GM23338 (cell line): ENCODE measurements around the gene ARPC4. TPM values are rescaled to one million over a fixed set of nuclear protein-coding genes. Genes with fewer than 3 reads are reported as not detected.

Experiments
- ATAC-seq: fragments of 200-7000 bp; cut with Tn5 transposase; 3 replicates; pipeline ENCODE4 v1.9.1; 2020
- DNase-seq: peaks from one replicate; pipeline ENCODE4 v3.0.0-alpha.2; 2015; ENCODE audit warnings: low spot score
- H2AFZ ChIP-seq: fragments of 200-600 bp; sonication (generic); 2 replicates; pipeline ENCODE4 v1.8.0; 2016; ENCODE audit warnings: antibody characterized with exemption, mild to moderate bottlenecking, moderate library complexity
- H3F3A ChIP-seq: fragments of 200-600 bp; sonication (generic); replicated peaks from 2 replicates; pipeline ENCODE4 v1.8.0; 2017; ENCODE audit warnings: antibody characterized with exemption, mixed run types, low read depth
- H3K27ac ChIP-seq: fragments of 200-600 bp; sonication (generic); 2 replicates; pipeline ENCODE4 v1.6.1; 2016; ENCODE audit warnings: low read depth
- H3K27me3 ChIP-seq: fragments of 200-600 bp; sonication (generic); 2 replicates; pipeline ENCODE4 v1.8.0; 2016; ENCODE audit warnings: mild to moderate bottlenecking, mixed run types, moderate library complexity; ENCODE audit not compliant: insufficient read depth
- H3K36me3 ChIP-seq: fragments of 200-600 bp; sonication (generic); 2 replicates; pipeline ENCODE4 v1.8.0; 2016; ENCODE audit warnings: mild to moderate bottlenecking; ENCODE audit not compliant: insufficient read depth
- H3K4me1 ChIP-seq: fragments of 200-600 bp; sonication (generic); 2 replicates; pipeline ENCODE4 v1.8.0; 2016; ENCODE audit warnings: mild to moderate bottlenecking, moderate library complexity; ENCODE audit not compliant: insufficient read depth
- H3K4me2 ChIP-seq: fragments of 200-600 bp; sonication (generic); 2 replicates; pipeline ENCODE4 v1.7.1; 2017; ENCODE audit warnings: mixed run types
- H3K4me3 ChIP-seq: fragments of 200-600 bp; sonication (generic); 2 replicates; pipeline ENCODE4 v1.6.1; 2016; ENCODE audit warnings: mixed run types
- H3K79me2 ChIP-seq: fragments of 200-600 bp; sonication (generic); replicated peaks from 2 replicates; pipeline ENCODE4 v1.8.0; 2017; ENCODE audit warnings: mild to moderate bottlenecking; ENCODE audit not compliant: insufficient read depth
- H3K9me2 ChIP-seq: fragments of 200-600 bp; sonication (generic); 2 replicates; pipeline ENCODE4 v1.8.0; 2017; ENCODE audit not compliant: insufficient read depth
- H4K20me1 ChIP-seq: fragments of 200-600 bp; sonication (generic); replicated peaks from 2 replicates; pipeline ENCODE4 v1.8.0; 2017; ENCODE audit warnings: mild to moderate bottlenecking; ENCODE audit not compliant: insufficient read depth
- H3K27ac Mint-ChIP-seq: 2 replicates; pipeline ENCODE4 v1.8.0; 2020; ENCODE audit warnings: inconsistent platforms, mild to moderate bottlenecking, moderate library complexity, mixed read lengths
- H3K27me3 Mint-ChIP-seq: 3 replicates; pipeline ENCODE4 v1.8.0; 2022; ENCODE audit warnings: low read depth, mild to moderate bottlenecking, moderate library complexity, mixed read lengths, inconsistent platforms; ENCODE audit not compliant: insufficient read depth, poor library complexity
- H3K36me3 Mint-ChIP-seq: 3 replicates; pipeline ENCODE4 v1.8.0; 2021; ENCODE audit warnings: low read depth, mild to moderate bottlenecking, inconsistent platforms, moderate library complexity, mixed read lengths
- H3K4me1 Mint-ChIP-seq: 3 replicates; pipeline ENCODE4 v1.8.0; 2020; ENCODE audit warnings: mild to moderate bottlenecking, inconsistent platforms, mixed read lengths
- H3K4me3 Mint-ChIP-seq: 3 replicates; pipeline ENCODE4 v1.8.0; 2021; ENCODE audit warnings: moderate library complexity, mild to moderate bottlenecking, inconsistent platforms, mixed read lengths
- H3K9me3 Mint-ChIP-seq: 3 replicates; pipeline ENCODE4 v1.8.0; 2020; ENCODE audit warnings: moderate library complexity, mild to moderate bottlenecking, inconsistent platforms, mixed read lengths
- CREB1 ChIP-seq: fragments of 250-450 bp; sonication (Bioruptor Pico); IDR thresholded peaks from 2 replicates; pipeline ENCODE4 v1.5.0; 2020; ENCODE audit warnings: low read depth, mild to moderate bottlenecking, moderate library complexity
- ETS1 ChIP-seq: IDR thresholded peaks from 2 replicates; pipeline ENCODE4 v1.6.1; 2016; ENCODE audit warnings: antibody characterized with exemption
- EZH2 ChIP-seq: fragments of 200-600 bp; sonication (generic); IDR thresholded peaks from one replicate; pipeline ENCODE4 v1.8.0; 2017; ENCODE audit warnings: antibody characterized with exemption, mild to moderate bottlenecking, low read depth; ENCODE audit not compliant: unreplicated experiment
- REST ChIP-seq: IDR thresholded peaks from one replicate; pipeline ENCODE4 v1.6.1; 2018; ENCODE audit warnings: antibody characterized with exemption; ENCODE audit not compliant: unreplicated experiment
- STAT1 ChIP-seq: IDR thresholded peaks from one replicate; pipeline ENCODE4 v1.6.1; 2016; ENCODE audit warnings: antibody characterized with exemption; ENCODE audit not compliant: unreplicated experiment
- ZNF114 ChIP-seq: fragments of 250-450 bp; sonication (Bioruptor Pico); IDR thresholded peaks from 2 replicates; pipeline ENCODE4 v1.5.0; 2020; ENCODE audit warnings: mild to moderate bottlenecking, moderate library complexity
- ZNF331 ChIP-seq: fragments of 250-450 bp; sonication (Bioruptor Pico); IDR thresholded peaks from 2 replicates; pipeline ENCODE4 v1.5.0; 2020; ENCODE audit warnings: low read depth, mild to moderate bottlenecking, moderate library complexity
- ZNF462 ChIP-seq: fragments of 250-450 bp; sonication (Bioruptor Pico); IDR thresholded peaks from 2 replicates; pipeline ENCODE4 v1.5.0; 2020; ENCODE audit warnings: mild to moderate bottlenecking, moderate library complexity
- polyA plus RNA-seq: library from polyadenylated mRNA; unstranded; fragments of >200 nt; fragmentation: Nextera tagmentation; extraction: Ambion mirVana; gene quantifications from 2 replicates; pipeline ENCODE4 v1.2.1, GENCODE V29; 2016
- total RNA-seq: library from RNA; depleted of rRNA; stranded (reverse); fragments of >200 nt; shearing (Covaris generic); gene quantifications from 2 replicates; pipeline ENCODE4 v1.2.3, GENCODE V29; 2014

The ARPC4 gene
- total and polyA plus RNA-seq, 2 experiments from 2014 or later, result 71.9 to 176 TPM

GRCh38 chr3:9754678-9755077 is 38.2 kb upstream of the ARPC4 start:
- Histone ChIP-seq H2AFZ (no peak overlapping the region), H3K9me2 (no peaks in the 10 kb centered on the region), H3K27me3 (no peaks in the 10 kb centered on the region), H3K36me3 (peaks cover 4% of the 10 kb centered on the region), H3K4me3 (no peak overlapping the region), H4K20me1 (no peaks in the 10 kb centered on the region; the same call in 1 of the 2 replicates), H3K27ac (no peak overlapping the region), H3K4me2 (no peak overlapping the region), H3F3A (0 out of 2 replicates have a peak, but pooled peaks cover 3% of the 10 kb centered on the region), H3K4me1 (peaks cover 9% of the 10 kb centered on the region; the same call in 1 of the 2 replicates), H3K79me2 (peaks cover 12% of the 10 kb centered on the region)
- no peak overlapping the region for H3K27ac Mint-ChIP-seq
- H3K4me3 Mint-ChIP-seq, result no peak overlapping the region
- ATAC-seq (no peak), DNase-seq (no peak)
- H3K27me3 Mint-ChIP-seq, result peaks cover 2% of the 10 kb centered on the region
- peaks cover 3% of the 10 kb centered on the region; the same call in 2 of the 3 replicates for H3K4me1 Mint-ChIP-seq
- H3K9me3 Mint-ChIP-seq, result no peaks in the 10 kb centered on the region
- H3K36me3 Mint-ChIP-seq, result peaks cover 61% of the 10 kb centered on the region
- no peak for TF ChIP-seq ZNF114 (CRISPR knock-in tag)
- no peak for TF ChIP-seq CREB1 (CRISPR knock-in tag)
- TF ChIP-seq EZH2, result no peak
- no peak for TF ChIP-seq REST
- TF ChIP-seq ETS1, result no peak
- no peak for TF ChIP-seq ZNF331 (CRISPR knock-in tag)
- no peak for TF ChIP-seq ZNF462 (CRISPR knock-in tag)
- TF ChIP-seq STAT1, result no peak
